ENCODE data around the gene FNDC5.

Gene FNDC5

DNA sequence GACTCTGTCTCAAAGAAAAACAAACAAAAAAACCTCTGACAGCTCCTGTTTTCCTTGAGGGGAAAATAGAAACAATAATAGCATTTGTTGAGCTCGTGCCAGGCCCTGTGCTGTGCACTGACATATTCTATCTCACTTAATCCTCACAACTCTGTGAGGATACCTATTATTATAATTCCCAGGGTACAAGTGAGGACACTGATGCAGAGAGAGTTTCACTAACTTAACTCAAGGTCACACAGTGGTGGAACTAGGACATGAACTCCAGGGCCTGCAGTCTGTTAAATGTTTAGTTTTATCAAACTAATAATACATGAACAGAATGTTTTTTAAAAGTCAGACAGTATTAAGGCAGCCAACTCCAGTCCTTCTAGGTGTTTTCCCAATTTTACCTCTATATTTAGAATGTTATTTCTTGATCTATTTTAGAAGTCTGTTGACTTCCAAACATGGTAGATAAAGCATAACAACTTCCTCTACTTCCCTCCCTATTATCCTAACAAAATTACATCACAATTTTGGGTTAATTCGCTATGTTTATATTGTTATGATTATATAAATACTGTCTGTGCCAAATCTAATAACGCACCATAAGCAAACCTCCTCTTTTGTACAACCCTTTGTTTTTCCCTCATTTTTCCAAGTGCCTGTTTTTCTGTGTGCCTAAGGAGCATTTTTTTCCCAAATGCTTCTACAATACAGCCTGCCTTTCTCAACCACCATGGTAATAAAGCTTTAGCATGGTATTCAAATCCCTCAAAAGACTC lies 4.9 kb downstream of the FNDC5 start:
- POLR2A ChIA-PET = no interaction called here

DNA sequence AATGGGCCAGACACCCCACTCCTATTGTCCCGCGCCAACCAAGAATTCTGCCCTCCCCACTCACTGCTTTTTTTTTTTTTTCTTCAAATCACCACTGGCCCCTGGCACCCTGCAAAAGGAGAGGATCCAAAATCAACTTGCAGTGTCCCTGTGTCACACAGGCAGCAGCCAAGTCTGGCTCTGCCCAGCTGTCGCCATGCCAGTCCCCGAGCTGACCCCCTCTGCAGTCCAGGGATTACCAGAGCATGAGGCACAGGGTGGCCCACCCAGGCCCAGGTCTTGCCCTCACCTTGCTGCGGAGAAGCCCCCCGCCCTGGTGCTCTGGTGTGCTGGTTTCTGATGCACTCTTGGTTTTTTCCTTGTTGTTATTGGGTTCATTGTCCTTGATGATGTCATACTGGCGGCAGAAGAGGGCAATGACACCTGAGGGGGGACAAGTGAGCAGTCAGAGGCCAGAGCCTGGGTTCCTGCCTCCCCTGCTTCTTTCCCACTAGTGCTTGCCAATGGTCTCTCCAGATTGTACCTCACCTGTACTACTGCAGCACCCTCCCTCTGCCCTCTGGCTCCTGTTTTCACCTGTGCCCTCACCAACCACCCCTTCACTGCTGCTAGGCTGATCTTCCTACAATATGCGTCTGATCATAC lies 6.2 kb downstream of the FNDC5 start:
- no peak for DNase-seq (ENCODE audit: low read depth, low spot score)
- no peak overlapping the region for H3K4me3 ChIP-seq (ENCODE audit: low read depth, low read length)
- ChIA-PET POLR2A (no interaction called here), CTCF (interaction anchor here (7.7 kb wide), 1 partner anchor 9 kb away, joined by 112 read pairs; the partner anchor contains the start of gene FNDC5)
- TF ChIP-seq, protein P1, sequence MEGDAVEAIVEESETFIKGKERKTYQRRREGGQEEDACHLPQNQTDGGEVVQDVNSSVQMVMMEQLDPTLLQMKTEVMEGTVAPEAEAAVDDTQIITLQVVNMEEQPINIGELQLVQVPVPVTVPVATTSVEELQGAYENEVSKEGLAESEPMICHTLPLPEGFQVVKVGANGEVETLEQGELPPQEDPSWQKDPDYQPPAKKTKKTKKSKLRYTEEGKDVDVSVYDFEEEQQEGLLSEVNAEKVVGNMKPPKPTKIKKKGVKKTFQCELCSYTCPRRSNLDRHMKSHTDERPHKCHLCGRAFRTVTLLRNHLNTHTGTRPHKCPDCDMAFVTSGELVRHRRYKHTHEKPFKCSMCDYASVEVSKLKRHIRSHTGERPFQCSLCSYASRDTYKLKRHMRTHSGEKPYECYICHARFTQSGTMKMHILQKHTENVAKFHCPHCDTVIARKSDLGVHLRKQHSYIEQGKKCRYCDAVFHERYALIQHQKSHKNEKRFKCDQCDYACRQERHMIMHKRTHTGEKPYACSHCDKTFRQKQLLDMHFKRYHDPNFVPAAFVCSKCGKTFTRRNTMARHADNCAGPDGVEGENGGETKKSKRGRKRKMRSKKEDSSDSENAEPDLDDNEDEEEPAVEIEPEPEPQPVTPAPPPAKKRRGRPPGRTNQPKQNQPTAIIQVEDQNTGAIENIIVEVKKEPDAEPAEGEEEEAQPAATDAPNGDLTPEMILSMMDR (IDR thresholded peaks at IDR 0.05; ENCODE audit: insufficient read depth, low read length, missing control alignments) = no peak

More for the DNA sequence above, 4.9 kb downstream of the FNDC5 start:
- CTCF ChIA-PET = interaction anchor here (0.7 to 3.0 kb wide), 5 partner anchors 10 to 227 kb away, joined by 3 to 22 read pairs (median 3); no protein-coding TSS in a partner anchor
- TF ChIP-seq, protein P1 (IDR thresholded peaks at IDR 0.05; ENCODE audit: insufficient read depth, low read length, missing control alignments) = no peak
- no peak for DNase-seq (ENCODE audit: low read depth, low spot score)
- H3K4me3 ChIP-seq (ENCODE audit: low read depth, low read length) = no peak overlapping the region

DNA sequence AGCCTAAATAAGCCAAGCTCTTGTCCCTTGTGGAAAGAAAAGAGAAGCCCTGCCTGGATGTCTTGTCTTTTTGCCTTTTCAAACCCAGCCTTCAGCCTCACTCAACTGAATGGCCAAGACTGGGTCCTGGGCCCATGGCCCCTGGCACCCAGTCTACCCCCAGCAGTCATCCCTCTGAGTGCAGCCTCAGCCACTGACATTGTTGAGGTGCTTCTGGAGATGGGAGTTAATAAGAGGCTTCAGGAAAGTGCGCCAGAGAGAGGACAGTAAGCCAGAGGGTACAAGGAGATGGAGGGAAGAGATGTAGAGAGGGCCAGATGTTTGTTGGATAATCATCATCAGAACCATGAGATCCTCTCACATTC lies 6.8 kb downstream of the FNDC5 start:
- CTCF ChIA-PET = interaction anchor here (1.1 to 7.7 kb wide), 2 partner anchors 10 to 13 kb away, joined by 3 to 112 read pairs; partner anchors contain the start of gene FNDC5
- no peak overlapping the region for H3K4me3 ChIP-seq (ENCODE audit: low read depth, low read length)
- TF ChIP-seq, protein P1 (IDR thresholded peaks at IDR 0.05; ENCODE audit: insufficient read depth, low read length, missing control alignments) = no peak
- DNase-seq (ENCODE audit: low read depth, low spot score) = no peak
- POLR2A ChIA-PET = no interaction called here

DNA sequence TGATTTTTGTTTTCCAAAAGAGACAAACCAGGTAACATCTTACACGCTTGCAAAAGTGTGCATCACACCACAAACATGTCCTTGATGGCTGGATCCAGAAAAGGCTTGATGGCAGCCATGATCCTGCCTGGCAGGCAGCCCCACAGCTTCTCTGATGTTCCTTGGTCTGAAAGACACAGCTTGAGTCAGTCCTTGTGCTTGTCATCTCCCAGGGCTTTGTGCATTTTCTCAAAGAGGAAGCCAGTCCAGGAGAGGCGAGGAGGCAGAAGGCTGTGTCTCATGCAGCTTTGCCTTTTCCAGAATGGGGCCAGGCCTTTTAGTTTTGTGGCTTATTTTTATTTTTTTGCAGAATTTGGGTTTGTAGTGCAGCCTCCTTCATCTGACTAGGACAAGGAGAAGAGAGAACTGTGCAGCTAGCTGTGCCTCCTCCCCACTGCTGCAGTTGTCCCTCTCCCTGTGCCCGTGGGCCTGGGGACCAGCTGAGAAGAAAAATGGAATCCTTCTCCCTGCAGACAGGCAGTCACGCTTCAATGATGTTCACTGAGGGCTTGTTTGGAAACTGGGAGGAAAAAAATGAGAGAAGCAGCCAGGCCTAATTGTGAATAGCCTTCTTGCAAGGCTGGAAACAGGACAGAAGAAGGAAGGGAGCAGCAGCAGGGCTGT lies 7.4 kb downstream of the FNDC5 start:
- POLR2A ChIA-PET = no interaction called here
- no peak overlapping the region for H3K4me3 ChIP-seq (ENCODE audit: low read depth, low read length)
- TF ChIP-seq, protein P1 (IDR thresholded peaks at IDR 0.05; ENCODE audit: insufficient read depth, low read length, missing control alignments) = no peak
- CTCF ChIA-PET = interaction anchor here (0.6 to 7.7 kb wide), 5 partner anchors 10 to 223 kb away, joined by 3 to 112 read pairs (median 3); partner anchors contain the start of gene FNDC5
- no peak for DNase-seq (ENCODE audit: low read depth, low spot score)

DNA sequence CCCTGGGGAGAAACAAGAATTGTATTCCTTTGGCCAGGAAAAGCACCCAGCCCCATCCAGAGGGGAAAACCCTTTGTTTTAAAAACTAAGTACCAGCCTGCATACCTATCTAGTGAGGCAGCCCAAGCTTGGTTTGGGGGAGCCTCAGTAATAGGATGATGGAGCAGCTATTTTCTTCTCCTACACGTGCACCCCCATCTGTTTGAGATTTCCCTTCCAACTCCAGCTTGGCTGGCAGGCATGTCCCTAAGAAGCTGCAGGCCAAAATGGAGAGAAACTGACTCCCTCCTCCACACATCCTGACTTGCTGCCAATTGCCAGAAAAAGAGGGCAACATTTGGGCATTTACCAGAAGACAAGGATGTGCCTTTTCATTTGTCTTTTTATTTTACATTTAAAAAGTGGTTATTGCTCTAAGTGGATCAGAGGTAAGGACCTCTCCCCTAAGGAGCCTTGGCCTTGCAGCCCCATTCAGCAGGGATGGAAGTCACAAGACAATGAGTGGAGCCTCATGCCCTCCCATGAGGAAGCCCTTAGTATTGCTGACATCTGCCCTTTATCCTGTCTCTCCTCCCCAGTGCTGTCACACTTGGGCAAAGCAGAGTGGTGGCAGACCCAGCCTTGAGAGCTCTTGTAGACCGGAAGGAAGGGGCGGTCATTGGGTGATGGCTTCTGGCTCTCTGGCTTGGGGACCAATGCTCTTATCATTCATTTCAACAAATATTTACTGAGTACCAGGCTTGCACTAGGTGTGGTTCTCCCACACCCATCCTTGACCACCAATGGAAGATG lies 8.6 kb downstream of the FNDC5 start:
- TF ChIP-seq, protein P1 (IDR thresholded peaks at IDR 0.05; ENCODE audit: insufficient read depth, low read length, missing control alignments) = no peak
- DNase-seq (ENCODE audit: low read depth, low spot score) = no peak
- CTCF ChIA-PET = interaction anchor here (0.6 to 7.7 kb wide), 4 partner anchors 12 to 33 kb away, joined by 3 to 112 read pairs (median 4); partner anchors contain the start of gene FNDC5
- POLR2A ChIA-PET = no interaction called here
- no peak overlapping the region for H3K4me3 ChIP-seq (ENCODE audit: low read depth, low read length)
